ENCODE results near the gene MT1A. TPM values are rescaled to one million over a fixed set of nuclear protein-coding genes. Genes with fewer than 3 reads are reported as not detected.

Gene MT1A
- total RNA-seq, 8 experiments from 2014 or later, result 3.0 TPM; not detected in 7

DNA sequence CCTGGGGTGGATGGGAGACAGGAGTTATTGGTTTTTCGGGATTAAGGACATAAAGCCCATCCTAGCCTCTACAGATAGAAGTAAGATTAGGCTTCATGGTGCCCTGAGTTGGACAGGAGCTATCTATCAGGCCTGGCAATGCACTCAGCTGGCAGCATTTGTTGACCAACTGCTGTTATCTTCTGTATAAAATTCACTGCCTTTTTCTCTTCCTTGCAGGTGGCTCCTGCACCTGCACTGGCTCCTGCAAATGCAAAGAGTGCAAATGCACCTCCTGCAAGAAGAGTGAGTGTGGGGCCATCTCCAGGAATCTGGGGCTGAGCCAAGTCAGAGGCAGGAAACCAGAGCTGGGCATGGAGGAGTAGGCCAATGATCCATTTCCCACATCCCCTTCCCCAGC is 579 bp downstream of the MT1A start:
- 0 to 40% (median 14%) methylated on average over 1 of the region's 1 CpG; no CpG with 5 or more reads in 6 of the 10 experiments for WGBS, 10 experiments
- H3K4me1 ChIP-seq (replicated peaks in 1 of 2), result peaks cover 9 to 18% of the 10 kb centered on the region in 2 donors
- no peak for ATAC-seq (replicated peaks in 6 of 8)
- H3K4me3 ChIP-seq, result no peak overlapping the region
- no peak overlapping the region for H3K27ac ChIP-seq
- in situ Hi-C loops (cut with MboI; ENCODE audit: low pct_unique_long_range_greater_than_20kb in 2 of 9, low sequenced_read_pairs in 9 of 9, unreplicated experiment in 9 of 9), result no loop called here

DNA sequence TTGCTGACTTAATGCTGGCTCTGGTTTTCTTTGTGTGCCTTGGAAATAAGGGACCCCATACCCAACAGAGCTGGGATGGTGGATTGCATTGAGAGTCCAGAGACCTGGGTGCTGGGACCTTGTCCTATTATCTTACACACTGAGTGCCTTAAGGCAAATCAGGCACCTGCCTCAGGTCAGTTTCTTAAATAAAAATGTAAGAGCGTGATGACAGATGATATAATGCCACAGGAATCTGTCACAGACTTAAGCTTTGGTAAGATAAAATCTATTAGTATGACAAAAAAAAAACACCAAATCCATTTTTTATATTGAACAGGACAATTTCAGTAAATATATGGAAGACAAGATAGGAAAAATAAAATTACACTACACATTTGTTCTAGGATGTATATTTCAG is 1.6 kb downstream of the MT1A start:
- in situ Hi-C loops (cut with MboI; ENCODE audit: low pct_unique_long_range_greater_than_20kb in 2 of 9, low sequenced_read_pairs in 9 of 9, unreplicated experiment in 9 of 9), result no loop called here
- 56 to 88% (median 71%) methylated on average over 1 of the region's 1 CpG; no CpG with 5 or more reads in 1 of the 10 experiments for WGBS, 10 experiments
- no peak overlapping the region for H3K27ac ChIP-seq
- H3K4me1 ChIP-seq (replicated peaks in 1 of 2), result peaks cover 9 to 18% of the 10 kb centered on the region in 2 donors
- H3K4me3 ChIP-seq, result no peak overlapping the region
- no peak for ATAC-seq (replicated peaks in 6 of 8)

DNA sequence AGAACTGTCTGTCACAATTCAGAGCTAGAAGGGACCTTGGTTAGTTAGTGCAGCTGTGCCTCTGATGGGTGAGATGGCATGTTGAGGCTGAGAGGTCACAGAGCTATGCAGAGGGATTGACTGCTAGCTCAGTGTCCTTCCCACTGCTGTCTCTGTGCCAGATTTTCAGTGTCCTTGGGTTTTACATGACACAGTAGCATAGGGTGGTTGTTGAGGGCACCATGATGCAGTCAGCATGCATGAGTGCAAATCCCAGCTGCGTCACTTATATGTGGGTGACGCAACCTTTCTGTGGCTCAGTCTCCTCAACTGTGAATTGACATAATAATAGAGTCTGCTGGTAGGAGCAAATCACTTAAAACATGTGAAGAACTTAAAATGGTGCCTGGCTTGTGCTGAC is 2.7 kb downstream of the MT1A start:
- no peak for ATAC-seq (replicated peaks in 6 of 8)
- Histone ChIP-seq H3K27ac (no peak overlapping the region), H3K4me1 (replicated peaks in 1 of 2) (peaks cover 4 to 15% of the 10 kb centered on the region in 2 donors), H3K4me3 (no peak overlapping the region)
- WGBS, 10 experiments, result 40 to 93% (median 79%) methylated on average over 1 to 2 of the region's 2 CpGs; no CpG with 5 or more reads in 7 of the 10 experiments
- in situ Hi-C loops (cut with MboI; ENCODE audit: low pct_unique_long_range_greater_than_20kb in 2 of 9, low sequenced_read_pairs in 9 of 9, unreplicated experiment in 9 of 9), result no loop called here

DNA sequence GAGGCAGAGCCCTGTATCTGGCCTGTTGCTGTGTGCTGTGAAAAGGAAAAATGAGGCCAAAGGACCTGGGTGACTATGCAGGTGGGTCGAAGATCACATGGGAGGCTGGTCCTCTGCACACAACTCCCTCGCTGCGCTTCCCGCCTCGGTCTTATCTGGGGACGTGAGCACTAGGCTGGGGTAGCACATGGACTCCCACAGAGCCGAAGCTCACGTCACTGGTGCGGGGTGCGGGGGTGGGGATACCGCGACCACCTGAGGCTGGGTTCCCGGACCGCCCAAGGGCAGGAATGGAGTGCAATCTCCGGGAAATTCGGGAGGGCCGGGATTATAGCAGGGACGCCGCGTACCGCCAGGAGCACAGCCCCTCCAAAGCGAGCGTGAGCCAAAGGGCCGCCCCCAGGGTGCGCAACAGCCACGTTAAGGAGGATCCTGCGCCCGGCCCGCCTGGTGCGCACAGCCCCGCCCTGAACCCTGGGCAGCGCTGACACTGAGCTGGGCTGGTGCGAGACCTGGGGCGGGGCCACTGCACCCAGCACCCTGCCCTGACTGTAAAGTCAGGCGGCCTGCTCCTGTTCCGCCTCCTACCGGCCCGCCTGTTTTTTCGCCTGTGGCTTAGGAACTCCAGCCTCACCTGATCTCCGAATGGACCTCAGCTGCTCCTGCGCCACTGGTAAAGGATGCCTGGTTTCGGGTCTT is 4.8 kb downstream of the MT1A start:
- ATAC-seq (replicated peaks in 6 of 8), result peak; percentile 71 to 98 (median 92)
- WGBS, 10 experiments, result 5 to 40% (median 8%) methylated on average over 2 to 20 of the region's 42 CpGs; no CpG with 5 or more reads in 4 of the 10 experiments
- in situ Hi-C loops (cut with MboI; ENCODE audit: low pct_unique_long_range_greater_than_20kb in 2 of 9, low sequenced_read_pairs in 9 of 9, unreplicated experiment in 9 of 9), result no loop called here
- Histone ChIP-seq H3K4me3 (no peak overlapping the region), H3K4me1 (replicated peaks in 1 of 2) (peaks cover 4 to 12% of the 10 kb centered on the region in 2 donors), H3K27ac (no peak overlapping the region)

DNA sequence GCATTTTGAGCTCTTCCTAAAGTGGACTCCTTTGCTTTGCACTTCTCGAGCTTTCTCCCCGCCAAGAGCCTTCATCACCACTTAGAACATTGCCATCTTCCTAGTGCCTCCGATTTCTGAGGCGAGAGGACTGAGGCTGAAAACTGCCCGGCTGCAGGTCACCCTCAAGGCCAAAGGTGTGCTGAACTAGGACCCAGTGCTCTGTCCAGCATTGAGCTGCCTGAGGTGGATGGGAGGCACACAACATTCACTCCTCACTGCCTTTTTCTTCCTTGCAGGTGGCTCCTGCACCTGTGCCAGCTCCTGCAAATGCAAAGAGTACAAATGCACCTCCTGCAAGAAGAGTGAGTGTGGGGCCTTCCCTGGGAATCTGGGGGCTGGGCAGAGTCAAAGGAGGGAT is 5.4 kb downstream of the MT1A start:
- WGBS, 10 experiments, result 20 to 44% (median 29%) methylated on average over 1 to 4 of the region's 5 CpGs; no CpG with 5 or more reads in 5 of the 10 experiments
- H3K27ac ChIP-seq, result no peak overlapping the region
- ATAC-seq (replicated peaks in 6 of 8), result no peak
- peaks cover under 1 to 6% of the 10 kb centered on the region in 2 donors for H3K4me1 ChIP-seq (replicated peaks in 1 of 2)
- no peak overlapping the region for H3K4me3 ChIP-seq
- in situ Hi-C loops (cut with MboI; ENCODE audit: low pct_unique_long_range_greater_than_20kb in 2 of 9, low sequenced_read_pairs in 9 of 9, unreplicated experiment in 9 of 9), result no loop called here

DNA sequence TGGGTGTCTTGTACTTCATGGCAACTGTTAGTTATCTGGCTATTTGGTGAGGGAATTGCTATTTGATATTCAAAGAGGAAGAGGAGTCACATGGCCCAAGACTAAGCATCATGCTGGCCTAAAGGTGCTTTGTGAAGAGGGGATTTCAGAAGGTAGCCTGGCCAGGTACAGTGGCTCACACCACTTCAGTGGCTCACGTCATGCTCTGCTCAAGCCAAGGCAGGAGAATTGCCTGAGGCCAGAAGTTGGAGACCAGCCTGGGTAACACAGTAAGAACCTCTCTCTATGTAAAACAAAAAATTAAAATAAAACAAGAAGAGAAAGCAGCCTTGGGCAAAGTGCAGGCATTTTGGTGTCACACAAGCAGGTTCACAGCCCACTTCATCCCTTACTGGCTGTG is 6.8 kb downstream of the MT1A start:
- WGBS, 10 experiments, result 20 to 86% (median 50%) methylated on average over 1 of the region's 1 CpG; no CpG with 5 or more reads in 3 of the 10 experiments
- Histone ChIP-seq H3K27ac (no peak overlapping the region), H3K4me3 (no peak overlapping the region), H3K4me1 (replicated peaks in 1 of 2) (peaks cover 0 to 6% of the 10 kb centered on the region in 2 donors)
- no peak for ATAC-seq (replicated peaks in 6 of 8)
- in situ Hi-C loops (cut with MboI; ENCODE audit: low pct_unique_long_range_greater_than_20kb in 2 of 9, low sequenced_read_pairs in 9 of 9, unreplicated experiment in 9 of 9), result no loop called here

DNA sequence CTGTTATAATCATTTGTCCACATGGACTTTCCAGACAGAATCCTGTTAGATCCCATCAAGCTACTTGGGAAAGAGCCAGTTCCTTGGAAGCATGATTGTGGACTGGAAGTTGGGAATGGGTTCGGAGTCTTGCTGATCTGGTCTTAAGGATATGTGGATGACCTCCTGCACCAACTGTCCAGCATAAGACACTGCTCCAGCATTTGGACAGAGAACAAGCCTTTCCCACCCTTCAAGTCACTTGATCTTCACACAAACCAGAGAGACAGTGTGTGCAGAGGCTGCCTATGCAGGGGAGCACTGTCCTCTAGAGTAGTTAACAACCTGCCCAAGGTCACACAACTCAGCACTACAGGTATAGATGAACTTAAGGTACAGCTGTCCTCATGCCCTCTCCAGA is 7.4 kb downstream of the MT1A start:
- 0 to 17% (median 0%) methylated on average over 1 of the region's 1 CpG; no CpG with 5 or more reads in 5 of the 10 experiments for WGBS, 10 experiments
- Histone ChIP-seq H3K4me1 (replicated peaks in 1 of 2) (peaks cover 0 to 6% of the 10 kb centered on the region in 2 donors), H3K4me3 (no peak overlapping the region), H3K27ac (no peak overlapping the region)
- in situ Hi-C loops (cut with MboI; ENCODE audit: low pct_unique_long_range_greater_than_20kb in 2 of 9, low sequenced_read_pairs in 9 of 9, unreplicated experiment in 9 of 9), result no loop called here
- no peak for ATAC-seq (replicated peaks in 6 of 8)

DNA sequence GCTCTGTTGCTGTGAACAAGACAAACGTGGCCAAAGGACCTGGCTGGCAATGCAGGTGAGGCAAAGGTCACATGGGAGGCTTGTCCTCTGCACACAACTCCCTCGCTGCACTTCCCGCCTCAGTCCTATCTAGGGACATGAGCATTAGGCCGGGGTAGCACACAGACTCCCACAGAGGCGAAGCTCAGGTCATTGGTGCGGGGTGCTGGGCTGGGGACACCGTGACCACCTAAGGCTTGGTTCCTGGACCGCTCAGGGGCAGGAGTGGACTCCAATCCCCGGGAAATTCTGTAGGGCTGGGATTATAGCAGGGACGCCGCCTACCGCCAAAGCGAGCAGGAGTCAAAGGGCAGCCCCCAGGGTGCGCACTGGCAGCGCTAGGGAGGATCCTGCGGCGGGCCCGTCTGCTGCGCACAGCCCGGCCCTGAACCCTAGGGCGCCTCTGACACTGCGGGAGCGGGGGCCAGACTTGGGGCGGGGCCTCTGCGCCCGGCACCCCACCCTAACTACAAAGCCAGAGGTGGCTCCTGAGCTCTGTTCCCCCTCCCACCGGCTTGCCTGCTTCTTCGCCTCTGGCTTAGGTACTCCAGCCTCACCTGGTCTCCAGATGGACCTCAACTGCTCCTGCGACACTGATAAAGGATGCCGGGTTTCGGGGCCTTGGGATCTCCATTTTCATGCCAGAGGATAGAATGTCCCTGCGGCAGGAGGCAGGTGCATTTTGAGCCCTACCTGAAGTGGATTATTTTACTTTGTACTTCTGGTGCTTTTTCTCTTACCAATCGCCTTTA is 9.4 kb downstream of the MT1A start:
- peak in 1 of 8 experiments; percentile 25 for ATAC-seq (replicated peaks in 6 of 8)
- Histone ChIP-seq H3K4me1 (replicated peaks in 1 of 2) (peaks cover 0 to 6% of the 10 kb centered on the region in 2 donors), H3K27ac (no peak overlapping the region), H3K4me3 (no peak overlapping the region)
- WGBS, 10 experiments, result 0 to 100% (median 42%) methylated on average over 1 to 18 of the region's 33 CpGs; no CpG with 5 or more reads in 2 of the 10 experiments
- in situ Hi-C loops (cut with MboI; ENCODE audit: low pct_unique_long_range_greater_than_20kb in 2 of 9, low sequenced_read_pairs in 9 of 9, unreplicated experiment in 9 of 9), result no loop called here

DNA sequence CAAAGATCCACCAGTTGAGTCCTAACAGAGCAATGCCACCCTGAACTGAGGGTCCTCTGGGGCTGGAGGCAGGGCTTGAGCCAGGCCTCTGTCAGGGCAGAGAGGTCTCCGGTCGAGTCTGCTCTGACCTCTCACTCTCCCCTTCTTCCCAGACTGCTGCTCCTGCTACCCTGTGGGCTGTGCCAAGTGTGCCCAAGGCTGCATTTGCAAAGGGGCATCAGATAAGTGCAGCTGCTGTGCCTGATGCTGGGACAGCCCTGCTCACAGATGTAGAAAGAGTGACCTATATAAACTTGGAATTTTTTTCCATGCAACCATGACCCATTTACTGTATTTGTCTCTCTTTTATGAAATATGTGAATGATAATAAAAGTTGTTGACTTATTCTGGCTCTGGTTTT is 10.8 kb downstream of the MT1A start:
- in situ Hi-C loops (cut with MboI; ENCODE audit: low pct_unique_long_range_greater_than_20kb in 2 of 9, low sequenced_read_pairs in 9 of 9, unreplicated experiment in 9 of 9), result no loop called here
- H3K4me3 ChIP-seq, result no peak overlapping the region
- ATAC-seq (replicated peaks in 6 of 8), result no peak
- H3K27ac ChIP-seq, result no peak overlapping the region
- 50% methylated on average over 1 of the region's 2 CpGs; no CpG with 5 or more reads in 9 of the 10 experiments for WGBS, 10 experiments
- no peaks in the 10 kb centered on the region for H3K4me1 ChIP-seq (replicated peaks in 1 of 2)

DNA sequence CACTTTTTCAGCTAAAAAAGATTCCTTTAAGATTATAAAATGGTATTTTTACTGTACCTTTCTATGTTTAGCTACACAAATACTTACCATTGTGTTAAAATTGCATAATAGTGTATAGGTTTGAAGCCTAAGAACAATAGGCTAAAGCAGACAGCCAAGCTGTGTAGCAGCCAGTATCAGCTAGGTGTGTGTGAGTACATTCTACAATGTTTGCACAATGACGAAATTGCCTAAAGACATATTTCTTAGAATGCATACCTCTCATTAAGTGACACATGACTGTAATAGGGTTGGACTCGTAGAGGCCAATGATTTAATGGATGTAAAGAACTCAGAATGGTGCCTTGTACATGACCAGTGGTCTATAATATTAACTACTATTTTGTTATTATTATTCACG is 11.4 kb downstream of the MT1A start:
- 29 to 79% (median 55%) methylated on average over 1 to 3 of the region's 3 CpGs; no CpG with 5 or more reads in 2 of the 10 experiments for WGBS, 10 experiments
- no peak for ATAC-seq (replicated peaks in 6 of 8)

DNA sequence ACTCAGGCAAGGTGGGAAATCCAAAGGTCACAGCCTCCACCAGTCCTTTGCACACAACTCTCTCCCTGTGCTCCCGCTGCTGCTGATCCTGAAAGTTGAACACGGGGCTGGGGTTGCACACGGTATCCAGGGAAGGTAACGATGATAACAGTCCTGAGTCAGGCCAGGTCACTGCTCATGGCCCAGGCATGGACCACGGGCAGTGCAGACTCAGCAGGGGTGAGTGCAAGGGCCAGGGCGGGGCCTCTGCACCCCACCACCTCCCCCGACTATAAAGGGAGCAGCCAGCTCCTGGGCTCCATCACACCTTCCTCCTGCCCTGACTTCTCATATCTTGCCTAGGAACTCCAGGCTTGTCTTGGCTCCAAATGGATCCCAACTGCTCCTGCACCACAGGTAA is 13.1 kb downstream of the MT1A start, which contains the start of gene MT1B:
Gene MT1B, plus strand, starts transcription at position 301 of the 400 bp plus-strand sequence. Its CDS starts 68 bp downstream, at position 369.
- ATAC-seq (replicated peaks in 6 of 8), result no peak
- WGBS, 10 experiments, result 36 to 100% (median 58%) methylated on average over 1 to 5 of the region's 7 CpGs; no CpG with 5 or more reads in 4 of the 10 experiments
- Histone ChIP-seq H3K4me3 (no peak within 1 kb of the TSS), H3K27ac (no peak within 1 kb of the TSS), H3K4me1 (replicated peaks in 1 of 2) (no peaks in the 10 kb centered on the region)
- in situ Hi-C loops (cut with MboI; ENCODE audit: low pct_unique_long_range_greater_than_20kb in 2 of 9, low sequenced_read_pairs in 9 of 9, unreplicated experiment in 9 of 9), result no loop called here

More for the DNA sequence above, 11.4 kb downstream of the MT1A start:
- H3K4me1 ChIP-seq (replicated peaks in 1 of 2), result no peaks in the 10 kb centered on the region
- in situ Hi-C loops (cut with MboI; ENCODE audit: low pct_unique_long_range_greater_than_20kb in 2 of 9, low sequenced_read_pairs in 9 of 9, unreplicated experiment in 9 of 9), result no loop called here
- no peak overlapping the region for H3K4me3 ChIP-seq
- no peak overlapping the region for H3K27ac ChIP-seq

DNA sequence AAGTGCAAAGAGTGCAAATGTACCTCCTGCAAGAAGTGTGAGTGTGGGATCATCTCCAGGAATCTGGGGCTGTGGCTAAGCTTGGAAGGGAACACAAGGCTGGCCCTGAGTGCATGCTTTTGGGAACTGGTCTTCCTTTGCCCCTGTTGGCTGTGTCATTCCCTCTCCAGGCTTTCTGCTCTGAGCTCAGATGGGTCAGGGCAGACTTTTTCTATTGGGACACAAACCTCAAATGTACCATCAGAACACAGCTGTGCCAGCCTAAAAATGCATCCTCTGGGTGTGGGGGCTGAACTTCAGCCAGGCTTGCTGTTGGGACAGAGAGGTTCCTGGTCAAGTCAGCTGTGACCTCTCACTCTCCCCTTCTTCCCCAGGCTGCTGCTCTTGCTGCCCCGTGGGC is 14.1 kb downstream of the MT1A start:
- in situ Hi-C loops (cut with MboI; ENCODE audit: low pct_unique_long_range_greater_than_20kb in 2 of 9, low sequenced_read_pairs in 9 of 9, unreplicated experiment in 9 of 9), result no loop called here
- Histone ChIP-seq H3K4me1 (replicated peaks in 1 of 2) (peaks cover 0 to 4% of the 10 kb centered on the region in 2 donors), H3K4me3 (no peak overlapping the region), H3K27ac (no peak overlapping the region)
- ATAC-seq (replicated peaks in 6 of 8), result no peak
- 33 to 40% methylated on average over 1 of the region's 1 CpG; no CpG with 5 or more reads in 8 of the 10 experiments for WGBS, 10 experiments

DNA sequence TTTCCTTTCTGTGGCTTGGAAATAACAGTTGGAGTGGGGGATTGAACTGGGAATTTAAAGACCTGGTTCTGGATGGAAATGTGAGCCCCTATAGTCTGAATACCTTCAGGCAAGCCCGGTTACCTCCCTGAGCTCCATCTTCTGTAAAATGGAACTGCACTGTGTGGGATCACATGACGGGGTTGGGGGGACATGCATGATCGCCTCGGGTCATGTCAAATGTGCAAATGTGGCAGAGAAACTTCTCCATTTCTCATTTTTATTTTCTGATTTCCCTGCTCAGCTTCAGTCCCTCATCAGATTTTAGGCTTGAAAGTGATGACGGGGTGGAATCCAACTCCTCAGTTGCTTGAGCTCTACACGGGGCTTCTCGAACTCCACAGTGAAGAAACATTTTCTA is 14.8 kb downstream of the MT1A start:
- 40 to 77% (median 57%) methylated on average over 2 to 7 of the region's 7 CpGs; no CpG with 5 or more reads in 1 of the 10 experiments for WGBS, 10 experiments
- in situ Hi-C loops (cut with MboI; ENCODE audit: low pct_unique_long_range_greater_than_20kb in 2 of 9, low sequenced_read_pairs in 9 of 9, unreplicated experiment in 9 of 9), result no loop called here
- peaks cover 3 to 8% of the 10 kb centered on the region in 2 donors for H3K4me1 ChIP-seq (replicated peaks in 1 of 2)
- H3K27ac ChIP-seq, result no peak overlapping the region
- no peak for ATAC-seq (replicated peaks in 6 of 8)
- H3K4me3 ChIP-seq, result no peak overlapping the region
